T follicular helper cell (primary cell): ENCODE data around the gene PHF21A.
A peak's percentile ranks its signal among the peaks of the same experiment; 100 is the strongest.
"Not testable (repeated sequence)": the region's sequence is repeated elsewhere in the genome, so short reads cannot be mapped to it uniquely, and the experiment has no call there.

Experiments
- DNase-seq: peaks from one replicate; pipeline ENCODE4 v3.0.0-alpha.2; 2020; ENCODE audit warnings: low read depth

The PHF21A gene

DNA sequence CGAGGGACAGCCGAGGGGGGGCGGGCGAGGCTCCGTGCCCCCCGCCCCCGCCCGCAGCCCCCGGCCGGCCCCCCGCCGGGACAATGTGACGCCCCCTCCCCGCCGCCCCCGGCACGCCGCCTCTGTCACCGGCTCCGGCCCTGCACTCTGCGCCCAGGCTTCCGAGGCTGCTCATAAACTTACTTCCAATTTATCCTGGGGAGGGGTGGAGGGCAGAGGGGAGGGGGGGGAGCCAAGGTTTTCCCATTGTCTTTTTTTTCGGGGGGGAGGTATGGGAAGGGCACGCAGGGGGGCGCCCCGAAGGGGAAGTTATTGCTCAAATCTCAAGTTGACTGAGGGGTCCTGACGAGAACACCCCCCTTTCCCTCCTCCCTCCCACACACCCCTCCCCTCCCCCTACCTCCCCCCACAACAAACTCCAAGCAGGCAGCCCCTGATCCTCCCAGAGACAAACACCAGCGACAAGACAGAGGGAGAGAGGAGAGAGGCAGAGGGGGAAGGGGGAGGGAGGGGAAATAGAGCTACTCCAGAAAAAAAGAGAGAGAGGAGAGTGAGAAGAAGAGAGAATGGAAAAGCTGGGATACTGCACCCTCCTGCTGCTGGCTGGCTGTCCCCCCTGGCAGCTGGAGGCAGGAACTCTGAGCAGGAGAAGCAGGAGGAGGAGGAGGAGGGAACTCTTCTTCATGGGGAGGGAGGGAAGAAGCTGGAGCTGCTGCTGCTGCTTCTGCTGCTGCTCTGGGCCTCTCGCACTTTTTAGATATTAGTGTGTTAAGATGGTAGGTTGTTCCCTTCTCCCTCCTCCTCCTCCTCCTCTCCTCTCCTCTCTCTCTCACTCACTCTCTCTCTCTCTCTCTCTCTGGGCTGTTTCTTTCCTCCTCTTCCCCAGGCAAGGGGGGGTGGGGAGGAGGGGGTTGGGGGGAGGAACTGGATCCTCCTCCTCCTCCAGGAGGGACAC lies 631 bp downstream of the PHF21A start:
- peak; percentile 12 for DNase-seq

DNA sequence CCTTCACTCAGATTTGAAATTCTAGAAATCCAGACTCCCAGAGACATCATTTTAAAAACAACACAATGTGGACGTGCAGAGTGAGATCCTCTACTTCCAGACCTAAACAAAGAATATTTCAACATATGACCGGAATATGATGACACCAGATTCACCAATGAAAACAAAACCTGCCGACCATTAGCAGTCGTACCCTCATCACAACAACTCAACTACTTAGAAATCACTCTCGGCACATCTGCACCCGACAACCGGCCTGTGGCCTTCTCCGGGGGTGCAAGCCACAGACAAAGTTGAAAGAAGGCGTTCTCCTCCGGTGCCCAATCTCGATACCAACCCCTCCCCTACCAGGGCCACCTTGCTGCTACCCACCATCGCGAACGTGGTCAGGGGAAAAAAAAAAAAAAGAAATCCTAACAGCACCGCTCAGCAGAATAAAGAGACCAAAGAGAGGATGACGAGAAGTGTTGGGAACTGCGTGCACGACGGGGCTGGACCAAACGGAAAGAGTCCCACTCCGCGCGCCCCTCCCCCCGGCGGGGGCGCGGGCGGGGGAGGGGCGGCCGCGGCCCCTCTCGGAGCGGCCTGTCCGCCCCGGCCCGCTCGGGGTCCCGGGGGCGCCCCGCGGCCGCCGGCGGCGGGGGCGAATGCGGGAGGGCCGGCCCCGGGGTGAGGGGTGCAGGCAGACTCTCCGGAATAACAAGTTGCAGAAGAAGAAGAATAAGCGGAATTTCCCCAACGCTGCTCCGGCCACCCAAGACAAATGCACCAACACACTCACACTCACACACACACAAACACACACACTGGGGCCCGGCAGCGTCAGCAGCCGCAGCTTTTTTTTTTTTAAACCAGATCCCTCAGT lies 1.7 kb downstream of the PHF21A start:
- peak; percentile 40 for DNase-seq

- no peak for DNase-seq
Measured at GRCh38 chr11:46118702-46119351, 2.4 kb downstream of the PHF21A start.

GRCh38 chr11:46117842-46118241 lies 3.4 kb downstream of the PHF21A start:
- no peak for DNase-seq

- not testable (repeated sequence) for DNase-seq
Measured at GRCh38 chr11:46116712-46117037, 4.6 kb downstream of the PHF21A start.

GRCh38 chr11:46116007-46116711 lies 5.1 kb downstream of the PHF21A start:
- no peak for DNase-seq

DNA sequence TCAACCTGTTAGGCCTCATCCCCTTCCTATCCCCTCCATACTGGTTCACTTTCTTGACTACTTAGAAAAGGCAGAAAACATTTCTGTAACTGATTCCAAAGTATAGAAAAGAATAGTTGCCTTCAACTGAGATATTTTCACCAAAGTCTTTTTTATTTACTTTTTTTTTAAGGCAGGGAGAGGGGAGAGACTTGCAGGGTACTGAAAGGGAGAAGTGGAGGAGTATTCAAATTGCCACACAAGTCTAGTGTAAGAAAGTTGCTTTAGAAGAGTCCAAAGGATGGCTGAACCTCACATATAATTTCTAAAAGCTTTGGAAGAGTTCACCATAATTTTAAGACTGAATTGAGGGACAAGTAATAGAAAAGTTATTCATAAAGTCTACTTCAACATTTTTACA lies 6.3 kb downstream of the PHF21A start:
- DNase-seq: no peak

GRCh38 chr11:46114378-46114777 lies 6.9 kb downstream of the PHF21A start:
- DNase-seq: no peak

DNA sequence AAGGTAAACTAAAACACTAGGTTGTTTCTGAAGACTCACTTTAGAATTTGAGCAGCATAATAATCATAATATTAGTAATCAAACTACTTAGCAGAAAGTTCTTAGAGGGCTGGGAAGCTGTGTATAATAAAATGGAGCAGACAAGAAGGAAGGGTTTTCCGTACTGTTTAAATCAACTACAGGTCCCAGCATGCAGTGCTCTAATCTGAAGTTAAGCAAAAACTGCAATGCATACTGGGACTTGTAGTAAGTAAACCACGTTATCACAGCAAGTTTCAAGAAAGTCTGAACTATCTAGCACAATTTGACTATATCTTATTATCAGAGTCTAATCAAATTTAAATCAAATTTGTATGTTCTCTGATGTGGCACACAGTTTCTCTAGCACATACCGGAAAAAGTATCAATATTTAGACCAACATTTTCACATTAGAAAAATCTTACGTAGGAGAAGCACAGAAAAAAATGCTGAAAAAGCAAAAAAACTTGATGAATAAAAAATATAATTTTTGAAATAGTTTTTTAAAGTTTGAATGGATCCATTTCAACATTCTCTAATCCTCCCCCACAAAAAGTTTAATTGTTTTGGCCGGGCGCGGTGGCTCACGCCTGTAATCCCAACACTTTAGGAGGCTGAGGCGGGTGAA lies 8.2 kb downstream of the PHF21A start:
- peak; percentile 9 for DNase-seq

DNA sequence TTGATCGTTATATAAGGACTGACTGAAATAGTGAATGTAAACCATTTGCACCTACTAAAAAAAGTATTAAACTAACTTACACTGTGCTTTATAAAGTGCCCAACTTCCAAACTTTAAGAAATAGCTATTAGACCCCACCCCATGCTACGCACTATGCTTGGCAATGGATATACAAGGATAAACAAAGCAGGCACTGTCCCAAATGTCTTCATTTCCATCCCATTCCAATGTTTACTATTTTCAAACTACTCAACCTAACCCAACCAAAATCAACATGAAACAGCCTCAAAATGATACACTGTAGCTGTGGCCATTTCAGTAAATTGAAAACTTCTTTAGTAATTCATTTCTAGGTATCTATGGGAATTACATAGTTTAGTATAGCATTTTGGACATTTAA lies 12.5 kb downstream of the PHF21A start:
- no peak for DNase-seq

GRCh38 chr11:46107780-46108179 lies 13.5 kb downstream of the PHF21A start:
- DNase-seq: no peak

- DNase-seq: no peak
Measured at GRCh38 chr11:46107408-46107718, 13.9 kb downstream of the PHF21A start.

DNA sequence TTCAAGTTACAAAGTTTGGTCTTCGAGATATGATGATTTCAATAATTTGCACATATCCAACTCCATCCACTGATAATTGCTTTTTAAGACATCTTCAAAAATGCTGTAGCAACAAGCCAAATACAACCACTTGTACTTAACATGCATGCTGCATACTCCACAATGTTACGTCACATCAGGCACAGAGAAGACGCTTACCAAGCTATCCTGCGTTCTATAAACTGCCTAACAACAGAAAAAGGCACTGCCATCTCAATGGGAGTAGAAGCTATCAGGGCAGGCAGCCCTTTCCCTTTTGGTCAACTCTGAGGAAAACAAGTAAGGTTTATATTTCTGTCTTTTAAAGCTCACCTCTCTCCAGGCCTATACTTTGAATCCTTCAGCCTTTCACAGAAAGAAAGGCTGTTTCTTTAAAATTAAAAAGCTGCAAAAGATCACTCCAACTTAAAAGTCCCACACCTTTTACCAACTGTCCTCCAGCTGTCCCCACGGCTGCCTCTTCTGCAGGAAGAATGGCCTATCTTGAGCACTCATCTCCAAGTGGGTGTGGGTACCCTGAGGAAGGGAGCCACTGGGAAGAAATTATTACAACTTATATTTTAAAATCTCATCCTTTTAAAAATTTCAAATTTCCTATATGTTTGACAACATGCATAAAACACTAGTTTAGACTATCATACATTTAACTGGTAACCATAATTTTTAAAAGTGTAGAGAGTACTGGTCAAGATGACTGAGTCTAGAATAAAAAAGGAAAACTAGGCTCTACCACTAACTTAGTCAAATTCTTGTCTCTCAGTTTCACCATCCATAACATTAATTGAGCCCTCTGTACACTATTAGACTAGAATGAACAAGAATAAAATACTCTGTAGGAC lies 14.5 kb downstream of the PHF21A start:
- DNase-seq: no peak

DNA sequence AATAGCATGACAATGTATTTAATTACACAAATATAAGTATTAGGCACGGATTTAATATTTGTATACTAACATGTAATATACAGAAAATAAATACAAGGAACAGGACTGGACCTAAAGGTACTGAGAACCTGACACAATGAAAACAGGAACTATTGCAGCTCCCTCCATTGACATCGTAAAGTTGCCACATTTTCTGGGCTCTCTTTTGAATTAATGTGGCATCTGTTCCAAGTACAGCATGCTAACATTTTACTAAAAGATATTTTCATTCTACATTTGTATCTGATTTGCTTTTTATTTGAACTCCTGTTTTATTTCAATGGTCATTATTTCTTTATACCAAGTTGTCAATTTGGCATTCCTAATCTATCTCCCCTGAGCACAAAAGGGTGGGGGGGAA lies 15.3 kb downstream of the PHF21A start:
- no peak for DNase-seq

DNA sequence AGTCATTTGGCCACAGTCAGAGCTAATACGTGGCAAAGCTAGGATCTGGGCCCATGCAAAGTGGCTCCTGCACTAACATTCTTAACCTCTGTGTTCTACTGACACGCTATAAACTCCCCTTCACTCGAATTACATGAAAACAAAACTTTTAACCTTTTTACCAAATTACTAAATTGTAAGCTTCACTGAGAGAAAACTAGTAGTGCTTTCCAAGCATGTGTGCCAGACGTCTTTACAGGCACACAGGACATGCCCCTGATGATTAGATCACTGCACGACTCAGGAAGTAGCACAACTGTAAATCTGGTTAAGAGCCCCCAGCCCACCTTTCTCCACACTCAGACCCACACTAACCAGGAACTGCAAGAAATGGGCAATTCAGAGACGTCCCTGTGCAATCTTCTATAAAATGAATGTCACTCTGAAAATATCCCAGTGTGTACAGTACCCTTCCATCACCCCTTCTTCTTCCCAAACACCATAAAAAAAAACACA lies 16.1 kb downstream of the PHF21A start:
- no peak for DNase-seq

DNA sequence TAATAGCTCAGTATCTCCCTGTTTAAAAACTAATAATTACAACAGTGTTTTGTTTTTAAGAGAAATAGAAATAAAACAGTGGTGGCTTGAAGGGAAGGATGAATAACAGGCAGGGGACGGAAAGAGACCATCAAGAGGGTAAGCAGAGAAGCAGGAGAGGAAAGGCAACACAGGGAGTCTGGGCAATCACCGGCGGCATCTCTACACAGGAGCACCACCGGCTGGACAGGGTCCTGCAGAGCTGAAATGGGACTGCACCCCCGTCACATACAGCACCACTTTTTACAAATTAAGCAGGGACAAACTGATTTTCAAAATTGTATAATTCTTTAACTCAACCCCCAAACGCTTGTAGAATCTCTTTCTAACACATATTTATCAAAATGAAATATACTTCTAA lies 18.4 kb downstream of the PHF21A start:
- DNase-seq: no peak

GRCh38 chr11:46100670-46101069 lies 20.6 kb downstream of the PHF21A start:
- no peak for DNase-seq

DNA sequence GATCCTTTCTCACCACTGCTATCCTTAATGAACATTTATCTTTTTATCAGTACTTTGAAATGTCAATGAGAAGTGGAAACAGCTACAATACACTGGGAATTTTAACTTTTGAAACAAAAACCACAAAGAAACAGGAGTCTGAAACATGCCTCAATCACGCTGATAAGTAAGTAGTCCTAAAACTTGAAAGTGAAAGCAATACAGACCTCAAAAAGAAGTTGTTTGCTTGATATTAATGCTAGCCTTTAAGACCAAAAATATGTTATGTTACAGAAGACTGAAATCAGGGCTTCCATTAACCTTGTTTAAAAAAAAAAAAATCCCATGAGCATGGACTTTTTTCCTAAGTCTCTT lies 21.3 kb downstream of the PHF21A start:
- no peak for DNase-seq

GRCh38 chr11:46090375-46090774 lies 30.9 kb downstream of the PHF21A start:
- DNase-seq: no peak

GRCh38 chr11:46079662-46080061 lies 41.6 kb downstream of the PHF21A start:
- DNase-seq: no peak
